NCI-H1048 (cell line): ENCODE measurements around the gene PGGHG.

Experiments
- DNase-seq: peaks from one replicate; lab custom pipeline; 2025; lab: John Stamatoyannopoulos, UW

PGGHG gene

DNA sequence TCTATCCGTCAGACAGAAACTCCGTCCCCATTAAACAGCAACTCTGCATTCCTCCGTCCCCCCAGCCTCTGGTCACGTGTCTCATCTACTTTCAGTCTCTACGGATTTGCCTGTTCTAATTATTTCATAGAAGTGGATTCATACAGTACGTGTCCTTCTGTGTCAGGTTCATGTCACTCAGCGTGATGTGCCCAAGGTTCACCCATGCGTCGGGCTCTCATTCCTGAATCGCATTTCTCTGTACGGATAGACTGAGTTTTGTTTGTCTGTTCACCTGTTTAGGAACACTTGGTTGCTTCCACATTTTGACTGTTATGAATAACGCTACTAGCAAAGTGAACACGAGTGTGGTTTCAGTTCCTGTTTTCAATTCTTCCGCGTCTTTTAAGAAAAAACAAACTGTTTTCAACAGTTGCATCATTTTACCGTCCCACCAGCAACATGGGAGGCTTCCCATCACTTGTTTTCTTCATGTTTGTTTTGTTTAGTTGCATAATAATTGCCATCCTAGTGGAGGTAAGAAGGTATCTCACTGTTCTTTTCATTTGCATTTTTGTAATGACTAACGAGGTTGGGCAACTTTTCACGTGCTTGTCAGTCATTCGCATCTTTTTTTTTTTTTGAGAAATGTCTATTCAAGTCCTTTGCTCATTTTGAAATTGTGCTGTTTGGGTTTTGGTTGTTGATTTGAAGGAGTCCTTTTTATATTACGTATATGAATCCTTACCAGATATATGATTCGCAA lies 19.6 kb upstream of the PGGHG start:
- DNase-seq = no peak

DNA sequence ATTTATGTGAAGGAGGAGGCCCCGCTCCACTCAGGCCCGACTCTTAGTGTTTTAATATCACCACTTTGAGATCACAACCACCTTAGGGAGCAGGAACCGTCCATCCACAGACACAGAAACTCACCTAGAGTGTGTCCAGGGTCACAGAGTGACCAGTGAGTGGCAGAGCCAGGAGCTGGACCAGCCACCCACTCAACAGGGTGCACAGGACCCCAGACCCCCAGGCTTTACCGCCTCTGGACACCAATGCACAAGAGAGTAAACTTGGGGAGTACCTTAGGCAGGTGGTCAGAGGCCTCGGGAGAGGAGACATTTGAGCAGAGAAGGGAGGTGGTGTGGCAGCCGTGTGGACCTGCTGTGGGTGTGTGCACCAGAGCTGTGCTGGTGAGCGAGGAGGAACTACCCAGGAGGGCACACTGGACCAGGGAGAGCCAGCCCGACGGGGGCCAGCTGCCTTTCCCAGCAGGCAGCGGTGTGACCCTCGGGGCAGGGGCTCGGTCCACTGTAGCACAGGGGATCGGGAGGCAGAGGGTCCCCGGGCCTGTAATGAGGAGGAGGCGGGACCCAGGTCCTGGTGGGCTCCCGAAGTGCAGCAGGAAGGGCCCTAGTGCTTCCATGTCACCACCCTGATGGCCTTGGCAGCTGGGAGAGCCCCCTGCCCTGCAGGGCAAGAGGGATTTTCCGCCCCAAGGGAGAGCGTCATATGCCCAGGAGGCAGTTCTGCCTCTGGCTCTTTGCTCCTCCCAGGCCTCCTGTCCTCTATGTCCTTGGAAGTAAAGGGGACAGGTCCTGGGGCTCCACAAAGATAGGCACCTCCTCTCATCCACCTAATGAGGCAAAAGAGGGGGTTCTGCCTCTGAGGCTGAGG lies 18.2 kb upstream of the PGGHG start:
- no peak for DNase-seq

DNA sequence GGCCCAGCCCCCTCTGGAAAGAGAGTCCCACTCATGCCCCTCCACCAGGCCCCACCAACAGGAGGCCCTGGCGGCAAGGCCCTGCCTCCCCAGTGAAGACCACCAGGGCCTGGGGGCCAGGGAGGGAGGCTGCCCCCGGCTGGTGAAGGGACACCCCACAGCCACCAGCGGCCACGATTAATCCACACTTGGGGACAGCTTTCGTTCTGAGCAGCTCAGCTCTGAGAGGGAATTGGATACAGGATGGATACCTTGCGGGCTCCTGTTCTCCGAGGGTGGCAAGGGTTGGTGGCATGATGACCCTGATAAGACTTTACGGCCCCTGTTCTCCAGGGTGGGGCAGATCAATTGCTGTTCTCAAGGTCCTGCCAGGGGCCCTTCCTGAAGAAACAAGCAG lies 17.6 kb upstream of the PGGHG start:
- no peak for DNase-seq

DNA sequence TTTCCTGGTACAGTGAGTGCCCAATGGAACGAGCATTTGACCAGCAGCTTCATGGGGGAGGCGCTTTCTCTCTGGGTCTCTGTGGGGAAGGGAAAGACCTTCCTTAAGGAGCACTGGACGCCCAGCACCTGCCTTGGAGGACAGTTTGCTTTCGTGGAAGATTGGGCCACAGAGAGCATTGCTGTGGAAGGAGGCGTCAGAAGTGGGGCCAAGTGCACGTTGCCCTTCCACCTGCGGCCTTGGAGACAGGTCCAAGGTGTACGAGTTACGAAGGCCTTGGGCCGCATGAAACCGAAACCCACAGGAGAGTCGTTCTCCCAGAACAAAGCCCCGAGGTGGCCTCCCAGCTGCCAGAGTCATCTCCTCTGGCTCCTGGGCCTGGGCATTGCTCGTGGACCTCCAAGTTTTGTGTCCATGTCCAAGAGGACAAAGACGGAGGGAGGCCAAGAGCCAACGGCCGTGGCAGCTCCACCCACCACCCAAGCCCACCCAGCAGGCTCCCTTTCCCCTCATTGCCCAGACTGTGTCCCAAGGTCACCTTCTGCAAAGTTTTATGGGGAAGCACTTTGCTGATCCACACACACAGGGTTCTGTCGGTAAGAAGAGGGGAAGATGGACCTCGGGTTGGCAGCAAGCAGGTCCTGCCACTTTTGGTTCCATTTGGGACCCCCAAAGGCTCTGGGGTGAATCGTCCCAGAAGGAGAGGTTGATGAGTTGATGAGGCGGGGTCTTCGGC lies 16.6 kb upstream of the PGGHG start:
- DNase-seq = no peak

DNA sequence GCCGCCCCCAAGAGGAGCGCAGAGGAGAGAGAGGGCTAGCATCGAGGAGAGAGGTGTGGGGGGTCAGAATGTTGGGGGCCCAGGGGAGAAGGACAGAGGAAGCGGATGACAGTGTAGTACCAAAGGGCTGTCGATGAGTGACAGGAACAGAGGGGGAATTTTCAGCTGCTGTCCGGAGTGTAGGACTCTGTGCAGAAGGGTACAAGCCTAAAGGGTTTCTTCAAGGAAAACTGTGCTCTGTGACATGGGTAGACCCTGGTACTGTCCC lies 16.1 kb upstream of the PGGHG start:
- no peak for DNase-seq

DNA sequence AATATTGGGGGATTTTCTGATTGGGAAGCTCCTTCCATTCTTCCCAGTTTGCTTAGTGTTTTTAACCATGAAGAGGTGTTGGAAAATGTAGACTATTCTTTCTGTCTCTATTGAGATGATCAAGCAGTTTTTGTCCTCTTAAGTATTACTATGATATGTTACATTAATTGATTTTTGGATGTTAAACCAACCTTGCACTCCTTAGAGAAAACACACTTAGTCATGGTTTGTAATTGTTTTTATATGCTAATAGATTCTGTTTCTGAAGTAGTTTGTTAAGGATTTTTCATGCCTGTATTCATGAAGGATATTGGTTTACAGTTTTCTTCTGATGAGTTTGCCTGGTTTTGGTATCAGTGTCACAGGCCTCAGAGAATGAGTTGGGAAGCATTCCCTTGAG lies 12.7 kb upstream of the PGGHG start:
- DNase-seq = no peak

DNA sequence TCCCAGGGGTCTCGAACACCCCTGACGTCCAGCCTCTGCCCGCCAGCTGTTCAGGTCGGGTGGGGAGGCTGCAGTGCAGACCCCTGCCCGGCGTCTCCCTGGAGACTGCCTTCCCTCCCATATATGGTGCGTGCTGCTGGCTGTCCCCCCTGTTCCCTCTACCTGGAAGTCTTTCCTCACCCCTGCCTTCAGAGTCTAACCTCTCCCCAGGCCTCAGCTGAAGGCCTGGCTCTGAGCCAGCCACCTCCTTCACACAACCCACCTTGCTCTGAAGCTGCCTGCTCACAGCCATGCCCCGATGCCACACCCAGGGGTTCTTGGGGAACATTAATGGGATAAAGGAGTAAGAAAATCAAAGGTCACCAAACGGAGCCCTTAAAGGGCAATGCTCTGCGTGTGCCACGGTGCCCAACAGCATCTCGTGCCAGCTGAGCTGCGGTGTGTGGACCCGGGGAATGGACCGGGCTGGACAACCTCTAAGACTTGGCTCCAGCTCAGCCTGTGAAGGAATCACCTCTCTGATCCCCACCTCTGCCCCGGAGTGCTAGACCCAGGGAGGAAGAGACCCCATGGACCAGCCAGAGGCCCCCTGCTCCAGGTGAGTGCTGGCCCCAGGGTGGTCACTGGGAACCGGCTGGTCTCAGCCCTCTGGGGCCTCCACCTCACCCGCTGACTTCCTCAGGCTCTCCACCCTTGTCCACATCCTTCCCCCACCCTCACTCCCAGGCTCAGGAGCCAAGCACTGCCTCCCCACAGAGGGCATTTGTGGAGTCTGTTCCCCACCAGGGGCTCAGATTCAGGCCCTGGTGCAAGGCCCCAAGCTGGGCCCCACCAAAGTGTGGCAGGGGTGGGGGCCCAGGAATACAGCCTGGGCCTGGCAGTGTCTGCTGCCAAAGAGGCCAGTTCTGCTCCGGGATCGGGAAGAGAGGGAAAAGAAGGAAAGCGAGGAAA lies 10.7 kb upstream of the PGGHG start, which contains the start of gene NLRP6:
NLRP6 (plus strand) TSS at position 407 of the 951 bp plus-strand sequence; CDS start at position 570, 163 bp downstream.
- DNase-seq = no peak

DNA sequence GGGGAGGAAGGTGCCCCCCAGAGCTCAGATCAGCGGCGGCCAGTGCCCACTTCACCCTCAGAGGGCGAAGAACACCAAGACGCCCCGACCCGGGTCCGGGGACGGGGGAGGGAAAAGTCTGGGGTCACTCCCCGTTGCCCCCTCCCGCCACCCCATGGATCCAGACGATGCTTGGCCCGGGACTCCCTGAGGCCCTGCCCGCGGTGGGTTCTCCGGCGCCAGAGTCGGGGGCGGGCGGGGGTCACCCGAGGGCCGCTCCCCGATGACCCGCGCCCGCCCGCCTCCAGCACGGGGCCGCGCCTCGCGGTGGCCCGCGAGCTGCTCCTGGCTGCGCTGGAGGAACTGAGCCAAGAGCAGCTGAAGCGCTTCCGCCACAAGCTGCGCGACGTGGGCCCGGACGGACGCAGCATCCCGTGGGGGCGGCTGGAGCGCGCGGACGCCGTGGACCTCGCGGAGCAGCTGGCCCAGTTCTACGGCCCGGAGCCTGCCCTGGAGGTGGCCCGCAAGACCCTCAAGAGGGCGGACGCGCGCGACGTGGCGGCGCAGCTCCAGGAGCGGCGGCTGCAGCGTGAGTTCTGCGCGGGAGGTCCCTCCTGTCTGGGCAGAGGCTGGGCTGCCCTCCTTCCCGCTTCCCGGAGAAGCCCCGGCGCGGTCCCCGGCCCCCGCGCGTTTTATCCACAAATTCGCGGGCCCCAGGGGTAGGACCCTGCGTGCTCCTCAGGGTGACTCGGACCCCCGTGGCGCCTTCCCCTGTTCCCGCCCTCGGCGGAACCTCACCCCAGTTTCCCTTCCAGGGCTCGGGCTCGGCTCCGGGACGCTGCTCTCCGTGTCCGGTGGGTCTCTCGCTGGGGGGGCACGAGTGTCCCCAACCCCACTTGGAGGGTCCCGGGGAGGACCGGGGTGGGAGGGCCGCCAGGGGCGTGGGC lies 9.6 kb upstream of the PGGHG start:
- no peak for DNase-seq

DNA sequence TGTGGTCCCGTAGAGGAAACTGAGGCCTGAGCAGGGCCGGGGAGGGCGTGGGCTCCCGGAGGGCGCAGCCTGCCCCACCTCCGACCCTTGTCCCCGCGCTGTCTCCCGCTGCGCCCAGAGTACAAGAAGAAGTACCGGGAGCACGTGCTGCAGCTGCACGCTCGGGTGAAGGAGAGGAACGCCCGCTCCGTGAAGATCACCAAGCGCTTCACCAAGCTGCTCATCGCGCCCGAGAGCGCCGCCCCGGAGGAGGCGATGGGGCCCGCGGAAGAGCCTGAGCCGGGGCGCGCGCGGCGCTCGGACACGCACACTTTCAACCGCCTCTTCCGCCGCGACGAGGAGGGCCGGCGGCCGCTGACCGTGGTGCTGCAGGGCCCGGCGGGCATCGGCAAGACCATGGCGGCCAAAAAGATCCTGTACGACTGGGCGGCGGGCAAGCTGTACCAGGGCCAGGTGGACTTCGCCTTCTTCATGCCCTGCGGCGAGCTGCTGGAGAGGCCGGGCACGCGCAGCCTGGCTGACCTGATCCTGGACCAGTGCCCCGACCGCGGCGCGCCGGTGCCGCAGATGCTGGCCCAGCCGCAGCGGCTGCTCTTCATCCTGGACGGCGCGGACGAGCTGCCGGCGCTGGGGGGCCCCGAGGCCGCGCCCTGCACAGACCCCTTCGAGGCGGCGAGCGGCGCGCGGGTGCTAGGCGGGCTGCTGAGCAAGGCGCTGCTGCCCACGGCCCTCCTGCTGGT lies 8.8 kb upstream of the PGGHG start:
- no peak for DNase-seq

DNA sequence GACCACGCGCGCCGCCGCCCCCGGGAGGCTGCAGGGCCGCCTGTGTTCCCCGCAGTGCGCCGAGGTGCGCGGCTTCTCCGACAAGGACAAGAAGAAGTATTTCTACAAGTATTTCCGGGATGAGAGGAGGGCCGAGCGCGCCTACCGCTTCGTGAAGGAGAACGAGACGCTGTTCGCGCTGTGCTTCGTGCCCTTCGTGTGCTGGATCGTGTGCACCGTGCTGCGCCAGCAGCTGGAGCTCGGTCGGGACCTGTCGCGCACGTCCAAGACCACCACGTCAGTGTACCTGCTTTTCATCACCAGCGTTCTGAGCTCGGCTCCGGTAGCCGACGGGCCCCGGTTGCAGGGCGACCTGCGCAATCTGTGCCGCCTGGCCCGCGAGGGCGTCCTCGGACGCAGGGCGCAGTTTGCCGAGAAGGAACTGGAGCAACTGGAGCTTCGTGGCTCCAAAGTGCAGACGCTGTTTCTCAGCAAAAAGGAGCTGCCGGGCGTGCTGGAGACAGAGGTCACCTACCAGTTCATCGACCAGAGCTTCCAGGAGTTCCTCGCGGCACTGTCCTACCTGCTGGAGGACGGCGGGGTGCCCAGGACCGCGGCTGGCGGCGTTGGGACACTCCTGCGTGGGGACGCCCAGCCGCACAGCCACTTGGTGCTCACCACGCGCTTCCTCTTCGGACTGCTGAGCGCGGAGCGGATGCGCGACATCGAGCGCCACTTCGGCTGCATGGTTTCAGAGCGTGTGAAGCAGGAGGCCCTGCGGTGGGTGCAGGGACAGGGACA lies 8.0 kb upstream of the PGGHG start:
- no peak for DNase-seq

DNA sequence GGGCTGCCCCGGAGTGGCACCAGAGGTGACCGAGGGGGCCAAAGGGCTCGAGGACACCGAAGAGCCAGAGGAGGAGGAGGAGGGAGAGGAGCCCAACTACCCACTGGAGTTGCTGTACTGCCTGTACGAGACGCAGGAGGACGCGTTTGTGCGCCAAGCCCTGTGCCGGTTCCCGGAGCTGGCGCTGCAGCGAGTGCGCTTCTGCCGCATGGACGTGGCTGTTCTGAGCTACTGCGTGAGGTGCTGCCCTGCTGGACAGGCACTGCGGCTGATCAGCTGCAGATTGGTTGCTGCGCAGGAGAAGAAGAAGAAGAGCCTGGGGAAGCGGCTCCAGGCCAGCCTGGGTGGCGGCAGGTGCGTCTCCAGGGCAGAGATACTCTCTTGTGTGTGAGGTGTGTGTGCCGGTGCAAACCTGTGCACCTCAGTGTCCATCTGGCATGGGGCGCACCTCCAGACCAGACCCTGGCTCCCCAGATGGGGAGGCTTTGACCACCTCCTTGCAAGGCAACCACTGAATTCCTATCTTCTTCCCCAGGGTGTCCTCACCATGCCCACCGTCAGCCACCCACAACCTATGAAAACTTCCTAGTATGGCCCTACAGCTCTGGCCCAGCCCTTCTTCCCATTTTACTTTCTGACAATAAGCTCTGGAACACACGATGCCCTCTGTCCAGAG lies 7.3 kb upstream of the PGGHG start:
- no peak for DNase-seq

DNA sequence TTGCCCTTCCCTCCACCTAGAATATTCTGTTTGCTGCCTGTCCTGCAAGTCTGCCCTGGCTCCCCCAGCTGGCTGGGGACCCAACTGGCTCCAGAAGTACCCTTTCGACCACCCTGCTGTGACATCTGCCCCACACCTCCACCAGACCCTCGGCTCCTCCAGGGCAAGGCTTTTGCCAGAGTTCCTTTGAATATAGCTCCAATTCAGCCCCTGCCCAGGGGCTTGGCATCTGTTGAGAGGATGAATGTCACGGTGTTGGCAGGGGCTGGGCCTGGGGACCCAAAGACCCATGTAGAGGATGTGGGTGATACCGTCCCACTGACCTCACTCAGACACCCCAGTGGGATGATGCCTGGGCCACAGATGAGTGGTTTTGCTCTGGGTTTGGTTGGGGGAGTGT lies 6.8 kb upstream of the PGGHG start:
- no peak for DNase-seq

DNA sequence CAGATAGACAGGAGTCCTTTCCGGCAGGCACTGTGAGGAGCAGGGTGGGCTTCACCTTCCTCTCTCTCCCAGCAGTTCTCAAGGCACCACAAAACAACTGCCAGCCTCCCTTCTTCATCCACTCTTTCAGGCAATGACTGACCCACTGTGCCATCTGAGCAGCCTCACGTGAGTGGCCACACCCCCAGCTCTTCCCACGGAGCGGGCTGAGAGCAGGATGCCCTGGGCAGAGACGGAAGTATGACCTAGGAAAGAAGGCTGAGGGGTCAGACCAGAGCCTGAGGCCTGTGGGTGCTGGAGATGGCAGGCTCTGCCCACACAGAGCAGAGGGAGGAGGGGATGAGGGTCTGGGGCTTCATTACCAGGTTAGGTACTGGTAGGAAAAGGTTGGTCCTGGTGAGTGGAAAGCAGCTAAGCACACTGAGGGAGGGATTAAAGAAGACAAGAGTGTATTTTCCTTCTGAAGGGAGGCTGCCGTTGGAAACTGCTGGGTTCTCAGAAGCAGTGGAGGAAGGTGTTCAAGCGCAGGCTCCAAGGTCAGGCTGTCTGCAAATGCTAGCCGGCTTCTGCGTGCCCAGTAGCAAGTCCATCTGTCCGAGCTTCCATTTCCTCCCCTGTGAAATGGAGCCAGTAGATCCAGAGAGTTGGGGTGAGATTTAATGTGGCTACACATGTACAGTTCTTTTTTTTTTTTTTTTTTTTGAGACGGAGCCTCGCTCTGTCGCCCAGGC lies 6.1 kb upstream of the PGGHG start:
- DNase-seq = no peak

DNA sequence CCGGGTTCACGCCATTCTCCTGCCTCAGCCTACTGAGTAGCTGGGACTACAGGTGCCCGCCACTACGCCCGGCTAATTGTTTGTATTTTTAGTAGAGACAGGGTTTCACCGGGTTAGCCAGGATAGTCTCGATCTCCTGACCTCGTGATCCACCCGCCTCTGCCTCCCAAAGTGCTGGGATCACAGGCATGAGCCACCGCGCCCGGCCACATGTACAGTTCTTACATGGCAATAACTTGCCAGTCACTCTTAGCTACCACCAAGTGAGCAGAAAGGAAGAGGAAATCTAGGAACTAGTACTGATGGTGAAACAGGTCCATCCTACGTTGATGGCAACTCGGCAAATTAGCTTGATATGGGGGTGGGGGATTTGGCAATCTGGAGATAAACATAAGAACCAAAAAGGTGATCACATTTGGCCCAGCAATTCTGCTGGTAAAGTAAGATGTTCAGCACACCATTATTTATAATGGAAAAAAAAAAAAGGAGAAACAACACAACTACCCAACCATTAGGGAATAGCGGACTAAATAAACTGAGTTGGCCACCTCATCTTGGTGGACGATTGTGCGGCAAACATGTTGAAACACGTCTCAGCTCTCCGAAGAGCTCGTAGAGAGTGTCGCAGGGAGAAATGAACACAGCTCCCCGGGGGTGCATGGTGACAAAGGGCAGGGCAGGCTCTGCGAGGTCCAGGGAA lies 5.4 kb upstream of the PGGHG start:
- DNase-seq = no peak

DNA sequence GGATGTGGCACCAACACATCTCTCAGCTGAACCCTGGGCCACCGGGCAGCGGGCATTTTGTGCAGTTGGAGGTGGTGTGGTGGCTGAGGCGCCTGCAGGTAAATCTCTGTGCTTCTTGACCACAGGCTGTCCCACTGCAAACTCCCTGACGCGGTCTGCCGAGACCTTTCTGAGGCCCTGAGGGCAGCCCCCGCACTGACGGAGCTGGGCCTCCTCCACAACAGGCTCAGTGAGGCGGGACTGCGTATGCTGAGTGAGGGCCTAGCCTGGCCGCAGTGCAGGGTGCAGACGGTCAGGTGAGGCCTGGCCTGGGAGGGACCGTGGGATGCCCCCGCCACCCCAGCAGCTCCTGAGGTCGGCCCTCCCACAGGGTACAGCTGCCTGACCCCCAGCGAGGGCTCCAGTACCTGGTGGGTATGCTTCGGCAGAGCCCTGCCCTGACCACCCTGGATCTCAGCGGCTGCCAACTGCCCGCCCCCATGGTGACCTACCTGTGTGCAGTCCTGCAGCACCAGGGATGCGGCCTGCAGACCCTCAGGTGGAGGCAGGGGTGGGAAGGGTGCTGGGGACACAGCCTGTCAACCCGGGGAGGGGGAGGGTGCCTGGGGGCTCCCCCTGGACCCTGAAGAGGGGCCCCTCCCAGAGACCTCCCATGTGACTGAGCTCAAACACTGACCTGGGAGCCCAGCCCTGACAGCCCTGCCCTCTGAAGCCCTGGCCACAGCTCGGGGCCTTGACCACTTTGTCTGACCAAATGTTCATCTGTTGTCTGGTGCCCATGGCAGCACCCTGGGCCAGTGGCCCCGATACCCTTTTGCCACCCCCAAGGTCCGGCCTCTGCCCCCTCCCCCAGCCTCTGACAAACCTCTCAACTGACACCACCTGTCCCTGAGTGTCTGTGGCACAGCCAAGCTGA lies 4.6 kb upstream of the PGGHG start:
- no peak for DNase-seq
